HG03108 (cell line): ENCODE results near the gene TAF1A.
A peak's percentile ranks its signal among the peaks of the same experiment; 100 is the strongest.

Experiments used
- ATAC-seq: cut with Tn5 transposase; IDR thresholded peaks from one replicate; pipeline ENCODE4 v1.9.1; 2021; ENCODE audit warnings: moderate library complexity; ENCODE audit not compliant: unreplicated experiment

The TAF1A gene

GRCh38 chr1:222600281-222600680, 10.5 kb upstream of the TAF1A start:
- no peak for ATAC-seq

- ATAC-seq: no peak
These were observed 7.0 kb upstream of the TAF1A start for GRCh38 chr1:222596696-222597095.

- no peak for ATAC-seq
These were observed 5.1 kb upstream of the TAF1A start for GRCh38 chr1:222594789-222595188.

GRCh38 chr1:222592171-222592570, 2.4 kb upstream of the TAF1A start:
- no peak for ATAC-seq

GRCh38 chr1:222588135-222588534, 1.6 kb downstream of the TAF1A start:
- no peak for ATAC-seq

DNA sequence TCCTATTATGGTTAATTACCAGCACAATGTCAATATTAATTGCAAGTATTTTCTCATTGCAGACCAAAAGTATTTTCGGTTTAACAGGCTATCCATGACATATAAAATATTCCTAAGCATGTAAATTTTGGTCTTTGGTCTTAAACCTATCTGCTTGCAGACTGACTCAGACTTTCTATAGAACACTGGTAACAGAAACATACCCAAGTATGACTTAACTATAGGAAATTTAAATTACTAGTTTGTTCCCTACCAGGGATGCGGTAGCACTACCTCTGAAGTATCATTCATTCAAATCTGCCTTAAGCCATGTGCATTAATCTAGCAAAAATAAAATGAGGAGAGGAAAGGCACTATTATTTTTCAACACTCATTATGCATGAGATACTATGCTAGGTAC, 2.9 kb downstream of the TAF1A start:
- ATAC-seq: no peak

GRCh38 chr1:222583079-222583478, 6.7 kb downstream of the TAF1A start:
- peak; percentile 84 for ATAC-seq

- peak; percentile 37 for ATAC-seq
These were observed 7.5 kb downstream of the TAF1A start for GRCh38 chr1:222582099-222582774.

- ATAC-seq: no peak
These were observed 10.4 kb downstream of the TAF1A start for GRCh38 chr1:222579316-222579715.

- no peak for ATAC-seq
These were observed 18.9 kb downstream of the TAF1A start for GRCh38 chr1:222570837-222571236.

DNA sequence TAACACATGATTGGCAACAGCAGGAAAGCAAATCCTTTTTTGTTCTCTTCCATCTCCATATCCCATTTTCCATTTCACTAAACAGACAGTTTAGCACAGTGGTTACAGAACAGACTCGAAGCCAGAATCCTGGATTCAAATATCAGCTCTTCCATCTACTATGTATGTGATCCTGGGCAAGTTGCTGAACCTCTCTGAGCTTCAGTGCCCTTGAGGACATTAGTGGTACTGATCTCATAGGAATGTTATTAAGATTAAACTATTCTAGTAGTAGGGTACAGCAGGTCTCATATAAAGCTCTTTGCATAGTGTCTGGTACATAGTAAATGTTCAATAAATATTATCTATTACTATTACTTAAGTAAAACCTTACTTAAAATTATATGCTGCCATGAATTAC, 28.1 kb downstream of the TAF1A start:
- ATAC-seq: no peak

- ATAC-seq: no peak
These were observed 32.2 kb downstream of the TAF1A start for GRCh38 chr1:222557574-222557973.

- no peak for ATAC-seq
These were observed 32.6 kb downstream of the TAF1A start for GRCh38 chr1:222557148-222557547.

DNA sequence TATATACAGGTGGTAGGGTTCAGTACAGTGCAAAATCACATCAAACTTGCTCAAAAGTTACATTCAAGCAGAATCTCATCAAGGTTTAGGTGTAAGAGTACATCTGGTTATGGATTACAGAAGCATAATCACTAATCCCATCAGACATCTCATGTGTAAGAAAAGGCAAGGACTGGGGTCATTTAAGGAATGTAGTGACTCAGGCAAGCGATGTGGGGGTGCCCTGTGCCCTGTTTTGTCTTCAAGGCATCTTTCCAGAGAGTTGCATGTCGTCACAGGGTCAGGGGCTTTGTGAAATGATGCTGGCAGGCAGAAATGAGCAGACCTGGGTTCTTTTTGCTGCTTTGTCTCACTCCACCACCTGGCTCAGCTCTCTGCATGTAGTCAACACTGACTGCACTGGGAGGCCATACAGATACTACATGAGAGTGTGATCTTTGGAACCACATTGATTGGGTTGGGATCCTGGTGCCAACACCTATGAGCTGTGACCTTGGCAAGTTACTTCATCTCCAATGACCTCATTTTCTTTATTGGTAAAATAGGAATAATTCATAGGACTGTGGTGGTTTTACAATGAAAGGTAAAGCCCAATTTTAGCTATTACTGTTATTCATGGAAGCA, 33.6 kb downstream of the TAF1A start:
- no peak for ATAC-seq

DNA sequence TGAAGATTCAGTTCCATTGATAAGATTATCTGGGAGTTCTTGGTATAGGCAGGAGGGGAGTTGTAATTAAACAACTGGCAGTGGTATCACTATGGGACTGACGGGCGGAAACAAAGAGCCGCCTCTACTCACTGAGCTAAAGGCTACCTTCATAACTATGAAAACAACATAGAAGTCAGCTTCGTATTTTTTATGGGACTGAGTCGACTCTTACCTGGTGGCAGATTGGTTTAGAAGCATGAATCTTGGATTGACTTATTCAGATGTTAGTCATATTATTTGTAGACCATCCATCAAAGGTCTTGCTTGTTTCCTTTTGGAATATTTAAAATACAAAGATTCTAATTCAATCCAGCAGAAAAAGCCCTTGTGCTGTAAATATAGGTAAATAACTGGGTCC, 35.6 kb downstream of the TAF1A start:
- no peak for ATAC-seq

DNA sequence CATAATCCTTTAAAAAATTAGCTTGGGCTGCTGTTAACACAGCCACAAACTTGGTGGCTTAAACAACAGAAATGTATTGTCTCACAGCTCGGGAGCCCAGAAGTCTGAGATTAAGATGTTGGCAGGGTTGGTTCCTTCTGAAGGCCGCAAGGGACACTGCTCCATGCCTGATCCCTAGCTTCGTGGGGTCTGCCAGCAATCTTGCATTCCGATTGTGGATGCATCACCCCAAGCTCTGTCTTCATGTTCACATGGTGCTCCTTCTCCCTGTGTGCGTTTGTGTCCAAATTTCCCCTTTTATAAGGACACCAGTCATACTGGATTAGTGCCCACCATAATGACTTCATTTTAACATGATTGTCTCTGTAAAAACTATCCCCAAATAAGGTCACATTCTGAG, 36.9 kb downstream of the TAF1A start:
- ATAC-seq: no peak

GRCh38 chr1:222547944-222548671, 41.6 kb downstream of the TAF1A start, which contains the start of gene HHIPL2:
Gene HHIPL2 (minus strand): TSS chr1:222548104. CDS start chr1:222548044, 60 bp downstream.
- no peak for ATAC-seq

GRCh38 chr1:222547260-222547614, 42.5 kb downstream of the TAF1A start:
- ATAC-seq: no peak

DNA sequence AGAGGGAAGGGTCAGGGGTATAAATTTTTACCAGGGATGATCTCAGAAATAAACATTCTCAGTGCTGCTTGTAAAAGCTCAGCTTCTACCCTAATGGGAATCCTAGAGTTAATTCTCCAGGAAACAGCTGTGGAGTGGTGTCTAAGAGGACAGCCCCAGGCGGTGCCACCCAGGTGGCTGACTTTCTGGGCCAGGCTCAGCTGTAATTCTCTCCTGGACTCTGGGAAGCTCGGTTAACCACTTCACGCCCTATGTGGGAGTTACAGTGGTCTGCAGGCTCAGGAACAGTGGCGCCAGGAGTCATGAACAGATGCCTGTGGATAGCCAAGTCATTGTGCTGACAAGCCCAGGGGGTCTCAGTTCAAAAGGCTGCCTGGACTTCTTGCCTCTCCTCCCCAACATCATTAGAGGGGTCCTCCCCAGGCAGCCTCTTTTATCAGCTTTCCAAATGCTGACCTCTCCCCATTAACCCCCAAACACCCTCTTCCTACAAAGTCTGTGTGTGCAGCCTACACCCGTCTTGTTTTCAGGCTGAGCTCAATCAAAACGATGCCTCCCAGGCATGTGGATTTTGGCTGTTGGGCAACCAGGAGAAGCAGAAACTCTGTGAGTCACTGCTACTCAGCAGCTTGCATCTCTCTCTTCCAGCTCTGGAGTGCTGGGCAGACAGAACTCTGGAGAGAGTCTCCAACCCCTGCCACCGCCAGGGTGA, 43.0 kb downstream of the TAF1A start:
- no peak for ATAC-seq

DNA sequence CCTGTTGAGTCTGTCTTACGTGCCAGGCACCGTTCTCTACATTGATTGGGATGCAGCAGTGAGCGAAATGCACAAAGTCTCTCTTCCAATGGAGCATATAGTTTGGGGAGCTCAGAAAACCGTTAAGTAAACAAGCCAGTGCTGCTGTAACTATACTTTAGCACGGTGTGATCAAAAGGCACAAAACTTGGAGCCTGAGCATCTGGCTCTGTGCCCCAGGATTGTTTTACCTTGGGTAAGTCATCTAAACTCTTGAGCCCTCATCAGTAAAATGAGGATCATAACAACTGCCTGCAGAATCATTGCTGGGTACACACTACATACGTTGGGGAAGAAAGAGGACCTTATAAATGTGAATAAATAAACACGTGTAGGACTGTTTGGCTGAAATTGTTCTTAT, 43.6 kb downstream of the TAF1A start:
- no peak for ATAC-seq

DNA sequence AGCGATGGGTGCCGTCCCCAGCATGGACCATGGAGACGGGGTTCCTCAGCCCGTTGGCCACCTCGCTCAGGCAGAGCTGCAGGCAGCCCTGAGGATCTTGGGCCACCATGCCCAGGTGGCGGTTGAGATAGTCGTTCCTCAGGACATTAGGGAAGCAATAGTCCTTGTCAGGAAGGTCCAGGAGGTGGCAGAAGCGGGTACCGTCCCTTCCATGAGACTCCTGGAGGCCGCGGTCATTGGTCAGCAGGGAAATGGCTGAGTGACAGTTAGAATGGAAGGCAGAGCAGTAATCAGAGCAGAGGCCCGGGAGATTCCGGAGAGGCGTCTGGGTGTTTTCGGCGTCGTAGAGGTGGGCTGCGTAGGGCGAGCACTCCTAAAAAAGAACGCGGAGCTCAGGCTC, 45.9 kb downstream of the TAF1A start:
- ATAC-seq: no peak

DNA sequence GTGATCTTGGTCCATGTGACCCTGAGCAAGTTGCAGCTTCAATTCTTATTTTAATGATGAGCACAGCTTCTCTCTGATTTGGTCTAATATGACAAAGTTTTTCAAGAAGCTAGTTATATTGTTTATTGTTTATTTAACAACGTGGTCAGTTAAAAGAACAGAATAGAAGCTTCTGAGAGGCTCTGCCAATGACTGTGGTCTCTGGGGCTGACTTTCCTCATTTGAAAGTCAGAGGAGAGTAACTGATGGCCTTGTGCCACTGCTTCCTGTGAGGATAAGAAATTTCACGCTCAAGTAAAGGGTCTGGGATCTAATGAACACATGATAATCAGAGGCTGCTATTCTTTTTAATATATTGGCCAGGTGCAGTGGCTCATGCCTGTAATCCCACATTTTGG, 49.1 kb downstream of the TAF1A start:
- no peak for ATAC-seq
